ENCODE results near the gene MEIOB. TPM values are rescaled to one million over a fixed set of nuclear protein-coding genes. Genes with fewer than 3 reads are reported as not detected.
A peak's percentile ranks its signal among the peaks of the same experiment; 100 is the strongest.

Gene MEIOB
- polyA plus RNA-seq, 1 of the 3 experiments (the other 2 are of a cell fraction), result not detected

GRCh38 chr16:1903845-1904840, 32.2 kb upstream of the MEIOB start:
- WGBS (ENCODE audit: low lambda C conversion rate), result 62% methylated on average over 15 of the region's 22 CpGs
- CTCF ChIA-PET, result interaction anchor here (1.0 to 3.2 kb wide), 2 partner anchors 25 to 38 kb away, joined by 3 to 10 read pairs; no protein-coding TSS in a partner anchor
- H3K4me2 ChIP-seq, result no peak overlapping the region

More at GRCh38 chr16:1903845-1904840, 32.2 kb upstream of the MEIOB start:
- Histone ChIP-seq H2AFZ (ENCODE audit: low read depth) (no peak overlapping the region), H3K27ac (ENCODE audit: low read depth in 2 of 2, low read length in 1 of 2) (no peak overlapping the region), H3K27me3 (ENCODE audit: insufficient read depth) (peaks cover 5% of the 10 kb centered on the region; the same call in 1 of the 2 replicates), H3K79me2 (ENCODE audit: insufficient read depth) (no peaks in the 10 kb centered on the region), H3F3A (replicated peaks; ENCODE audit: insufficient read depth) (no peaks in the 10 kb centered on the region), H3K4me1 (ENCODE audit: control insufficient read depth in 1 of 2, insufficient read depth in 2 of 2, low read depth in 1 of 2, low read length in 1 of 2) (peaks cover 0 to 12% of the 10 kb centered on the region in 2 experiments; a peak in 1 of 4 replicates), H3K36me3 (replicated peaks in 1 of 2; ENCODE audit: control insufficient read depth in 1 of 2, insufficient read depth in 2 of 2, low read length in 1 of 2) (no peaks in the 10 kb centered on the region), H3K9me3 (no peaks in the 10 kb centered on the region), H3K9me2 (no peaks in the 10 kb centered on the region), H3K9ac (no peak overlapping the region), H4K20me1 (ENCODE audit: insufficient read depth) (no peaks in the 10 kb centered on the region), H3K4me3 (ENCODE audit: low read depth in 2 of 2, low read length in 1 of 2) (no peak overlapping the region)
- POLR2A ChIA-PET, result interaction anchor here (0.6 to 0.8 kb wide), 2 partner anchors 61 to 112 kb away, joined by 3 to 4 read pairs; partner anchors contain the start of gene RPS2
- DNase-seq, result peak; percentile 37
- no peak for TF ChIP-seq USF1 (IDR thresholded peaks at IDR 0.05; ENCODE audit: borderline replicate concordance, low read depth)
- TF ChIP-seq, protein P1, sequence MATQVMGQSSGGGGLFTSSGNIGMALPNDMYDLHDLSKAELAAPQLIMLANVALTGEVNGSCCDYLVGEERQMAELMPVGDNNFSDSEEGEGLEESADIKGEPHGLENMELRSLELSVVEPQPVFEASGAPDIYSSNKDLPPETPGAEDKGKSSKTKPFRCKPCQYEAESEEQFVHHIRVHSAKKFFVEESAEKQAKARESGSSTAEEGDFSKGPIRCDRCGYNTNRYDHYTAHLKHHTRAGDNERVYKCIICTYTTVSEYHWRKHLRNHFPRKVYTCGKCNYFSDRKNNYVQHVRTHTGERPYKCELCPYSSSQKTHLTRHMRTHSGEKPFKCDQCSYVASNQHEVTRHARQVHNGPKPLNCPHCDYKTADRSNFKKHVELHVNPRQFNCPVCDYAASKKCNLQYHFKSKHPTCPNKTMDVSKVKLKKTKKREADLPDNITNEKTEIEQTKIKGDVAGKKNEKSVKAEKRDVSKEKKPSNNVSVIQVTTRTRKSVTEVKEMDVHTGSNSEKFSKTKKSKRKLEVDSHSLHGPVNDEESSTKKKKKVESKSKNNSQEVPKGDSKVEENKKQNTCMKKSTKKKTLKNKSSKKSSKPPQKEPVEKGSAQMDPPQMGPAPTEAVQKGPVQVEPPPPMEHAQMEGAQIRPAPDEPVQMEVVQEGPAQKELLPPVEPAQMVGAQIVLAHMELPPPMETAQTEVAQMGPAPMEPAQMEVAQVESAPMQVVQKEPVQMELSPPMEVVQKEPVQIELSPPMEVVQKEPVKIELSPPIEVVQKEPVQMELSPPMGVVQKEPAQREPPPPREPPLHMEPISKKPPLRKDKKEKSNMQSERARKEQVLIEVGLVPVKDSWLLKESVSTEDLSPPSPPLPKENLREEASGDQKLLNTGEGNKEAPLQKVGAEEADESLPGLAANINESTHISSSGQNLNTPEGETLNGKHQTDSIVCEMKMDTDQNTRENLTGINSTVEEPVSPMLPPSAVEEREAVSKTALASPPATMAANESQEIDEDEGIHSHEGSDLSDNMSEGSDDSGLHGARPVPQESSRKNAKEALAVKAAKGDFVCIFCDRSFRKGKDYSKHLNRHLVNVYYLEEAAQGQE (IDR thresholded peaks at IDR 0.05; ENCODE audit: low read depth, low read length), result no peak
- no peak for TF ChIP-seq TEAD4 (IDR thresholded peaks at IDR 0.05; ENCODE audit: borderline replicate concordance, insufficient read depth)
- no peak for TF ChIP-seq TAF1 (IDR thresholded peaks at IDR 0.05; ENCODE audit: borderline replicate concordance, low read depth, low read length)
- TF ChIP-seq CHD2 (IDR thresholded peaks at IDR 0.05; ENCODE audit: low read length, partially characterized antibody), result no peak
- no peak for TF ChIP-seq USF2 (IDR thresholded peaks at IDR 0.05; ENCODE audit: borderline replicate concordance, low read depth, low read length)
- no peak for TF ChIP-seq FOXM1 (IDR thresholded peaks at IDR 0.05; ENCODE audit: low read depth)
- no peak for TF ChIP-seq EP300 (IDR thresholded peaks at IDR 0.05; ENCODE audit: borderline replicate concordance in 1 of 2, low read depth in 1 of 2, low read length in 1 of 2)
- no peak for TF ChIP-seq RXRA (IDR thresholded peaks at IDR 0.05; ENCODE audit: borderline replicate concordance, low read depth)
- no peak for TF ChIP-seq RAD21 (IDR thresholded peaks at IDR 0.05; ENCODE audit: low read length)
- no peak for TF ChIP-seq CTCF (IDR thresholded peaks at IDR 0.05)

All from SK-N-SH (cell line).